Measurements from ENCODE around the gene PAK5.

The PAK5 gene

DNA sequence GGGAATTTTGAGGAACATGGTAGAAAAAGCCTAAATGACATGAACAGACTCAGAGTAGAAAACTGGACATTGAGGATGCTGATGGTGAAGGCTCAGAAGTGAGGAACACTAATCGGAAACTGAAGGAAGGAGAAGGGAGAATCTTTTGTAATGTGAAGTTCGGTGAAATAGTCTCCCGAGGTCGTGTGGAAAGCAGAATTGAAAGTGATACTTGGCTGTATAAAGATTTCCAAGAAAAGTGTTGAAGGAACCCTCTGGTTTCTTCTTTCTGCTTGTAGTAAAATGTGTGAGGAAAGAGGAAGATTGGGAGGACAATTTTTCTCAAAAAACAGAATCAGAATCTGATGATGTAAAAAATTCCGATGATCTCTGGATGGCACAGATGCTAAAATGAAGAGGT lies 209.0 kb downstream of the PAK5 start:
- ChIA-PET POLR2A (no interaction called here), CTCF (no interaction called here)
- no peak for TF ChIP-seq CTCF (IDR thresholded peaks at IDR 0.05; ENCODE audit: control extremely low read depth, extremely low read depth, low read depth, missing control alignments)
- DNase-seq (ENCODE audit: extremely low spot score): no peak

DNA sequence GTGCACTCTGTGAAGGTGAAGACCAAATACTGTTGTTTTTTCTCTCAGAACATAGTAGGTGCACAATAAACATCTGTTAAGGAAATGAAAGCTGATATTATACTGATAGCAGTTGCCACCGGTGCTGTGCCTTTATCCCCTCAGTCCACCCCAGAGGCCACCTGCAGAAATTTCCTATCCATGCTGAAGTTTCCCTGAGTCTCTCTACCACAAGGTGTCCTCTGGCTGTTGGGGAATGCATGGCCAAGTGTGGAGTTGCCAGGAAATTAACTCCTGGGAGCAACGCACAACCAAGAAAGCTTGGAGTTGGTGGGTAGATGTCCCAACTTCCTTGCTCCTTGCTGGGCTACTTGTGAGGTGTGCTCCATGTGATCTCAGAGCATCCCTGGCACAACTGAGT lies 210.3 kb downstream of the PAK5 start:
- ChIA-PET POLR2A (no interaction called here), CTCF (interaction anchor here (1.2 to 3.2 kb wide), 2 partner anchors 11 to 19 kb away, joined by 8 to 20 read pairs; no protein-coding TSS in a partner anchor)
- TF ChIP-seq CTCF (IDR thresholded peaks at IDR 0.05; ENCODE audit: control extremely low read depth, extremely low read depth, low read depth, missing control alignments): no peak
- DNase-seq (ENCODE audit: extremely low spot score): no peak

- POLR2A ChIA-PET: no interaction called here
- no peak for TF ChIP-seq CTCF (IDR thresholded peaks at IDR 0.05; ENCODE audit: control extremely low read depth, extremely low read depth, low read depth, missing control alignments)
- DNase-seq (ENCODE audit: extremely low spot score): no peak
- CTCF ChIA-PET: interaction anchor here (1.2 to 3.2 kb wide), 2 partner anchors 11 to 18 kb away, joined by 8 to 20 read pairs; no protein-coding TSS in a partner anchor
Observed at GRCh38 chr20:9628141-9628540, 210.7 kb downstream of the PAK5 start.

GRCh38 chr20:9627219-9627618 lies 211.7 kb downstream of the PAK5 start:
- POLR2A ChIA-PET: no interaction called here
- CTCF ChIA-PET: interaction anchor here (3.2 kb wide), 1 partner anchor 10 kb away, joined by 20 read pairs; no protein-coding TSS in a partner anchor
- no peak for DNase-seq (ENCODE audit: extremely low spot score)
- TF ChIP-seq CTCF (IDR thresholded peaks at IDR 0.05; ENCODE audit: control extremely low read depth, extremely low read depth, low read depth, missing control alignments): no peak

- no peak for TF ChIP-seq CTCF (IDR thresholded peaks at IDR 0.05; ENCODE audit: control extremely low read depth, extremely low read depth, low read depth, missing control alignments)
- POLR2A ChIA-PET: no interaction called here
- DNase-seq (ENCODE audit: extremely low spot score): no peak
- CTCF ChIA-PET: interaction anchor here (1.6 to 3.2 kb wide), 2 partner anchors 9 kb away, joined by 7 to 20 read pairs; no protein-coding TSS in a partner anchor
Observed at GRCh38 chr20:9626357-9626756, 212.5 kb downstream of the PAK5 start.

DNA sequence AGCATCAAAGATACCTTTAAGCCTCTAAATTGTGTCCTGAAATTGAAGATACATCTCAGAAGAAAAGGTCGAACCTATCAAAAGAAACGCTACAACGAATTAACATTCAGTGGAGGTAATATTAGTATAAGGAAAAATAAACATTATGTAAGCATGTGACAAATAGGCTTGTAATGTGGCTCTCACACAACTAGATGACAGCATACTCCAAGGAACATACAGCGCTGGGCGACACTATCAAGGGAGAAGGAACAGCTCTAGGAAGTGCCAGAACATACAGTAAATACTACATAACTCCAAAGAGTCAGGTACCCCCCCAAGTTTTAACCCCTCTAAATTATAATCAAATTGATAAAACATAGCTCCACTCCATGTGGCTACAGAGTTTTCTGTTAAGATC lies 220.9 kb downstream of the PAK5 start:
- CTCF ChIA-PET: interaction anchor here (0.6 to 4.0 kb wide), 28 partner anchors 8 to 1934 kb away, joined by 3 to 62 read pairs (median 6); no protein-coding TSS in a partner anchor
- POLR2A ChIA-PET: no interaction called here
- DNase-seq (ENCODE audit: extremely low spot score): no peak
- TF ChIP-seq CTCF (IDR thresholded peaks at IDR 0.05; ENCODE audit: control extremely low read depth, extremely low read depth, low read depth, missing control alignments): peak; percentile 33

Data from GM10248 (cell line).